Pancreas (tissue), 10 donors: ENCODE results near the gene CDC73. TPM values are rescaled to one million over a fixed set of nuclear protein-coding genes. Genes with fewer than 3 reads are reported as not detected.

ENCODE experiments used
- ATAC-seq, 4 donors: fragments of 200-7000 bp; cut with Tn5 transposase; one replicate each; pipeline versions ENCODE4 v1.8.0 to v1.9.1; 2020; ENCODE audit warnings: mild to moderate bottlenecking in 4 of 4, moderate library complexity in 4 of 4
- DNase-seq, 6 donors: peaks; one replicate each; pipeline ENCODE4 v3.0.0-alpha.2; 2020
- FAIRE-seq: peaks from 2 replicates; lab custom pipeline; 2012; peaks lifted over from hg19 to GRCh38; lab: Jason Lieb, UNC
- H3K27ac ChIP-seq, 4 donors: fragments of 200-600 bp; sonication (generic); 1 replicate in 3 of 4; 2 replicates in 1 of 4; pipeline versions ENCODE4 v1.5.0 to v1.8.0; 2020
- H3K27me3 ChIP-seq, 4 donors: fragments of 200-600 bp; one replicate each; pipeline ENCODE4 v1.8.0; 2021
- H3K36me3 ChIP-seq, 3 donors: fragments of 200-600 bp; sonication (generic) in 1 of 3; one replicate each; pipeline versions ENCODE4 v1.5.0 to v1.8.0; 2020 to 2021
- H3K4me1 ChIP-seq, 3 donors: fragments of 200-600 bp; one replicate each; pipeline ENCODE4 v1.8.0; 2021
- H3K4me3 ChIP-seq, 4 donors: fragments of 200-600 bp; sonication (generic) in 2 of 4; one replicate each; pipeline versions ENCODE4 v1.5.0 to v1.8.0; 2020 to 2021
- H3K9me3 ChIP-seq, 4 donors: fragments of 200-600 bp; one replicate each; pipeline ENCODE4 v1.8.0; 2021
- CTCF ChIP-seq, 4 donors: fragments of 200-600 bp; sonication (generic) in 3 of 4; IDR thresholded peaks; one replicate each; pipeline versions ENCODE4 v1.5.0 to v1.8.0; 2021; ENCODE audit warnings: antibody characterized with exemption in 4 of 4
- WGBS, 2 donors: extraction: QIAGEN DNeasy Blood & Tissue Kit; methylation state at CpG; one replicate each; pipeline ENCODE4 v1.1.7; 2013; 5-methylcytosine and 5-hydroxymethylcytosine counted together
- intact Hi-C, 3 donors: fragments of 100-400 bp; cut with DNase I; formaldehyde crosslinking; loops; one replicate each; pipeline versions ENCODE4 v1.11.1 to v1.14.2; 2022
- polyA plus RNA-seq, 2 donors: library from polyadenylated mRNA; stranded (reverse); fragments of 200-250 nt; gene quantifications; one replicate each; pipeline ENCODE4 v1.2.3, GENCODE V29; 2013
- total RNA-seq, 6 donors: library from RNA; stranded (reverse); fragmentation: NEBNext Ultra II Directional in 4 of 6; extraction: Animal tissue kit (Norgen Biotek cat#: 25700) in 4 of 6; gene quantifications; one replicate each; pipeline versions ENCODE4 v1.2.1 to v1.2.4, GENCODE V29; 2021 to 2023
- donor health status: healthy with polysubstance abuse.
- donor health status: DM: no; HTN: no; CAD: no; lungs with moderate emphysema.
- donor health status: DM: no; HTN: no; CAD: no.
- donor health status: control.
- donor health status: control.
- donor health status: Bipolar disorder and iron deficiency.
- donor health status: DM: yes; HTN: yes; CAD: no.
- donor health status: DM: no; HTN: no; CAD: no.
- donor health status: DM: no; HTN: no; CAD: no.
- donor health status: DM: yes; HTN: yes; CAD: no.

CDC73 gene
- total and polyA plus RNA-seq, 8 donors = 3.4 to 33.7 (median 21.7) TPM

GRCh38 chr1:193111641-193112090, 10.2 kb upstream of the CDC73 start:
- no peak for TF ChIP-seq CTCF (IDR thresholded peaks at IDR 0.05)
- DNase-seq = peak in 2 of 6 donors; percentile 35 to 56
- no peaks in the 10 kb centered on the region for H3K4me1 ChIP-seq
- WGBS, 2 donors = 25 to 26% methylated on average over 6 of the region's 6 CpGs
- no peaks in the 10 kb centered on the region for H3K27me3 ChIP-seq
- no peaks in the 10 kb centered on the region for H3K9me3 ChIP-seq
- H3K36me3 ChIP-seq = no peaks in the 10 kb centered on the region
- FAIRE-seq = no peak
- intact Hi-C loops = no loop called here
- ATAC-seq = peak; percentile 35 to 84 (median 70)
- no peak overlapping the region for H3K4me3 ChIP-seq
- H3K27ac ChIP-seq = no peak overlapping the region

GRCh38 chr1:193113258-193113991, 8.4 kb upstream of the CDC73 start:
- 77 to 92% methylated on average over 9 of the region's 9 CpGs for WGBS, 2 donors
- Histone ChIP-seq H3K27me3 (no peaks in the 10 kb centered on the region), H3K27ac (no peak overlapping the region), H3K4me1 (no peaks in the 10 kb centered on the region), H3K4me3 (no peak overlapping the region), H3K36me3 (no peaks in the 10 kb centered on the region), H3K9me3 (no peaks in the 10 kb centered on the region)
- no peak for ATAC-seq
- no peak for TF ChIP-seq CTCF (IDR thresholded peaks at IDR 0.05)
- intact Hi-C loops = no loop called here
- DNase-seq = no peak
- no peak for FAIRE-seq

- DNase-seq (no peak), FAIRE-seq (no peak), ATAC-seq (no peak)
- H3K27ac ChIP-seq = no peak overlapping the region
- no peak overlapping the region for H3K4me3 ChIP-seq
- intact Hi-C loops = no loop called here
- TF ChIP-seq CTCF (IDR thresholded peaks at IDR 0.05) = no peak
- no peaks in the 10 kb centered on the region for H3K27me3 ChIP-seq
- no peaks in the 10 kb centered on the region for H3K36me3 ChIP-seq
- no peaks in the 10 kb centered on the region for H3K4me1 ChIP-seq
- H3K9me3 ChIP-seq = no peaks in the 10 kb centered on the region
These were observed 7.9 kb upstream of the CDC73 start for GRCh38 chr1:193113992-193114332.

- intact Hi-C loops = no loop called here
- no peak for DNase-seq
These were observed 7.2 kb upstream of the CDC73 start for GRCh38 chr1:193114485-193115095.

More at GRCh38 chr1:193114485-193115095, 7.2 kb upstream of the CDC73 start:
- 60% methylated on average over 6 of the region's 6 CpGs for WGBS, 2 donors
- Histone ChIP-seq H3K27ac (no peak overlapping the region), H3K36me3 (no peaks in the 10 kb centered on the region), H3K27me3 (no peaks in the 10 kb centered on the region), H3K4me1 (no peaks in the 10 kb centered on the region), H3K4me3 (no peak overlapping the region), H3K9me3 (no peaks in the 10 kb centered on the region)
- TF ChIP-seq CTCF (IDR thresholded peaks at IDR 0.05) = no peak
- ATAC-seq = no peak
- FAIRE-seq = no peak
